HepG2 (cell line): ENCODE measurements around the gene ZBTB2. TPM values are rescaled to one million over a fixed set of nuclear protein-coding genes. Genes with fewer than 3 reads are reported as not detected.
A peak's percentile ranks its signal among the peaks of the same experiment; 100 is the strongest.

Experiments
- ATAC-seq: fragments of 200-7000 bp; cut with Tn5 transposase; 3 replicates; pipeline ENCODE4 v1.9.1; 2020; ENCODE audit warnings: mild to moderate bottlenecking, moderate library complexity
- BruUV-seq: library from RNA; stranded (reverse); fragments of 400-500 nt; replicated peaks from 2 replicates; lab custom pipeline; 2021; lab: Mats Ljungman, UMichigan
- CTCF ChIA-PET: fragments of 300-600 bp; formaldehyde crosslinking; extraction: SDS; loops from one replicate; lab custom pipeline; 2021; ENCODE audit warnings: low total read pairs, inconsistent platforms, low intra/inter-chr PET ratio; lab: Yijun Ruan, JAX
- POLR2A ChIA-PET: fragments of 350-600 bp; sonication (Branson Sonifier 250); formaldehyde crosslinking; loops from one replicate; lab custom pipeline; 2020; ENCODE audit warnings: antibody characterized with exemption, inconsistent platforms; lab: Yijun Ruan, JAX
- DNase-seq: peaks from one replicate; pipeline ENCODE4 v3.0.0-alpha.2; 2015; ENCODE audit warnings: low spot score
- FAIRE-seq: peaks from 3 replicates; lab custom pipeline; 2011; peaks lifted over from hg19 to GRCh38; lab: Jason Lieb, UNC
- H2AFZ ChIP-seq: one replicate; pipeline ENCODE4 v1.6.1; 2011; ENCODE audit warnings: low read length, inconsistent platforms
- H3K27ac ChIP-seq: fragments of 300-600 bp; 3 replicates; pipeline ENCODE4 v1.8.0; 2011; ENCODE audit warnings: mixed run types, mild to moderate bottlenecking, mixed read lengths, low read length, inconsistent platforms; ENCODE audit not compliant: insufficient read depth; ENCODE audit errors: extremely low read length
- H3K27me3 ChIP-seq, 2 experiments: fragments of 200-600 bp in 1 of 2; 2 replicates in 1 of 2; 3 replicates in 1 of 2; pipeline versions ENCODE4 v1.6.0 to v1.8.0; 2011; ENCODE audit warnings: low read length in 2 of 2, mild to moderate bottlenecking in 2 of 2, moderate library complexity in 2 of 2, inconsistent platforms in 1 of 2; ENCODE audit not compliant: insufficient read depth in 2 of 2, control insufficient read depth in 1 of 2
- H3K36me3 ChIP-seq, 2 experiments: fragments of 200-600 bp in 1 of 2; replicated peaks in 1 of 2; 2 replicates in 1 of 2; 3 replicates in 1 of 2; pipeline versions ENCODE4 v1.5.1 to v1.8.0; 2011; ENCODE audit warnings: low read length in 2 of 2, inconsistent platforms in 1 of 2; ENCODE audit not compliant: insufficient read depth in 2 of 2, control insufficient read depth in 1 of 2
- H3K4me1 ChIP-seq: 2 replicates; pipeline ENCODE4 v1.5.1; 2012; ENCODE audit warnings: low read length, inconsistent platforms; ENCODE audit not compliant: insufficient read depth
- H3K4me2 ChIP-seq: 2 replicates; pipeline ENCODE4 v1.6.0; 2011; ENCODE audit warnings: low read depth, low read length, inconsistent platforms
- H3K4me3 ChIP-seq, 3 experiments: fragments of 200-600 bp in 1 of 3; sonication (generic), shearing (Covaris generic) in 1 of 3; replicated peaks in 1 of 3; 2 replicates each; pipeline ENCODE4 v1.5.1; 2011 to 2016; ENCODE audit warnings: low read length in 3 of 3, inconsistent platforms in 2 of 3, low read depth in 2 of 3, mild to moderate bottlenecking in 2 of 3, control low read depth in 1 of 3, mixed read lengths in 1 of 3; ENCODE audit not compliant: insufficient read depth in 1 of 3
- H3K79me2 ChIP-seq: one replicate; pipeline ENCODE4 v1.6.1; 2011; ENCODE audit warnings: low read length, inconsistent platforms; ENCODE audit not compliant: insufficient read depth
- H3K9ac ChIP-seq: 2 replicates; pipeline ENCODE4 v1.6.0; 2011; ENCODE audit warnings: mild to moderate bottlenecking, low read depth, low read length, inconsistent platforms; ENCODE audit not compliant: insufficient read depth
- H3K9me3 ChIP-seq: 2 replicates; pipeline ENCODE4 v1.5.1; 2012; ENCODE audit warnings: mild to moderate bottlenecking, low read length
- H4K20me1 ChIP-seq: 2 replicates; pipeline ENCODE4 v1.6.0; 2011; ENCODE audit warnings: inconsistent platforms, mild to moderate bottlenecking, low read length, moderate library complexity; ENCODE audit not compliant: insufficient read depth
- EP300 ChIP-seq, 3 experiments: sonication (generic) in 1 of 3; formaldehyde crosslinking in 1 of 3; IDR thresholded peaks; 2 replicates each; pipeline versions ENCODE4 v1.5.1 to v1.6.1; 2011 to 2020; ENCODE audit warnings: low read depth in 2 of 3, low read length in 2 of 3, borderline replicate concordance in 1 of 3, improper control_type of control experiment in 1 of 3, mild to moderate bottlenecking in 1 of 3, missing genetic modification reagents in 1 of 3, moderate library complexity in 1 of 3
- ETV6 ChIP-seq: sonication (generic); formaldehyde crosslinking; conservative IDR thresholded peaks from 2 replicates; pipeline ENCODE4 v1.4.0; 2020; ENCODE audit warnings: missing genetic modification reagents
- GFI1 ChIP-seq: sonication (generic); formaldehyde crosslinking; IDR thresholded peaks from 2 replicates; pipeline ENCODE4 v1.5.0; 2020; ENCODE audit warnings: missing genetic modification reagents, mild to moderate bottlenecking, borderline replicate concordance
- HNF4G ChIP-seq, 2 experiments: sonication (generic) in 1 of 2; formaldehyde crosslinking in 1 of 2; IDR thresholded peaks; 2 replicates each; pipeline versions ENCODE4 v1.4.0 to v1.6.1; 2011 to 2020; ENCODE audit warnings: borderline replicate concordance in 2 of 2, low read depth in 2 of 2, mild to moderate bottlenecking in 2 of 2, low read length in 1 of 2, missing genetic modification reagents in 1 of 2, moderate library complexity in 1 of 2
- POGK ChIP-seq: sonication (generic); formaldehyde crosslinking; conservative IDR thresholded peaks from 2 replicates; pipeline ENCODE4 v1.8.0; 2022; ENCODE audit warnings: mild to moderate bottlenecking, moderate library complexity, missing genetic modification reagents
- POLR2AphosphoS5 ChIP-seq: IDR thresholded peaks from 2 replicates; pipeline ENCODE4 v1.6.1; 2012; ENCODE audit warnings: low read depth, low read length
- YEATS4 ChIP-seq: sonication (generic); formaldehyde crosslinking; IDR thresholded peaks from 2 replicates; pipeline ENCODE4 v1.4.0; 2020; ENCODE audit warnings: missing genetic modification reagents, borderline replicate concordance
- ZEB1 ChIP-seq: IDR thresholded peaks from 2 replicates; pipeline ENCODE4 v1.6.1; 2012; ENCODE audit warnings: mild to moderate bottlenecking, low read depth, inconsistent platforms; ENCODE audit not compliant: insufficient replicate concordance
- ZNF556 ChIP-seq: sonication (generic); formaldehyde crosslinking; IDR thresholded peaks from 2 replicates; pipeline ENCODE4 v1.4.0; 2020; ENCODE audit warnings: mild to moderate bottlenecking, missing genetic modification reagents, borderline replicate concordance
- ZNF639 ChIP-seq: conservative IDR thresholded peaks from 2 replicates; pipeline ENCODE4 v1.6.1; 2018; ENCODE audit warnings: missing genetic modification reagents
- ZNF710 ChIP-seq: sonication (generic); formaldehyde crosslinking; IDR thresholded peaks from 2 replicates; pipeline ENCODE4 v1.5.0; 2020; ENCODE audit warnings: mild to moderate bottlenecking, missing genetic modification reagents, borderline replicate concordance
- ZNF770 ChIP-seq: sonication (generic); formaldehyde crosslinking; IDR thresholded peaks from 2 replicates; pipeline ENCODE4 v1.5.0; 2020; ENCODE audit warnings: mild to moderate bottlenecking, missing genetic modification reagents
- ZUFSP ChIP-seq: sonication (generic); formaldehyde crosslinking; IDR thresholded peaks from 2 replicates; pipeline ENCODE4 v1.9.0; 2021; ENCODE audit warnings: missing genetic modification reagents, mild to moderate bottlenecking, borderline replicate concordance
- in situ Hi-C: cut with HindIII; loops from 2 replicates; pipeline ENCODE4 v1.10.0; 2017; ENCODE audit warnings: low pct_unique_long_range_greater_than_20kb; ENCODE audit not compliant: extremely low pct_ligation_motif_present
- intact Hi-C: fragments of 100-400 bp; cut with micrococcal nuclease; formaldehyde crosslinking; loops from one replicate; pipeline ENCODE4 v1.10.0; 2022; ENCODE audit not compliant: unreplicated experiment
- polyA plus RNA-seq, 8 experiments: library from polyadenylated mRNA; depleted of rRNA in 3 of 8; stranded (reverse) in 7 of 8; unstranded in 1 of 8; fragments of >200 nt; fragmentation: Illumina TruSeq in 4 of 8; extraction: Trizol in 4 of 8; gene quantifications; 2 replicates each; pipeline versions ENCODE4 v1.2.1 to v1.2.3, GENCODE V29; 2011 to 2016; ENCODE audit warnings: low read depth in 4 of 8, missing spikeins in 1 of 8, mixed read lengths in 1 of 8; ENCODE audit not compliant: insufficient read depth in 1 of 8
- total RNA-seq, 5 experiments: library from RNA; depleted of rRNA; stranded (reverse); fragments of >200 nt; fragmentation: Illumina TruSeq; extraction: Trizol; gene quantifications; 2 replicates each; pipeline ENCODE4 v1.2.3, GENCODE V29; 2016; ENCODE audit warnings: low read depth in 1 of 5

The ZBTB2 gene
- total and polyA plus RNA-seq, 2 of the 13 experiments (the other 11 are each of a cell fraction or from before 2014, with no cell fraction given), result 15.4 to 22.8 TPM

GRCh38 chr6:151436802-151437201, 45.4 kb upstream of the ZBTB2 start:
- H3K4me3 ChIP-seq, result peak overlapping the region in 1 of 3 experiments; percentile 11; a peak in 1 of 6 replicates
- H3K36me3 ChIP-seq, result peaks cover 7 to 27% of the 10 kb centered on the region in 2 experiments
- peak; percentile 51 for FAIRE-seq
- no peaks in the 10 kb centered on the region for H3K27me3 ChIP-seq
- peaks cover 17% of the 10 kb centered on the region for H4K20me1 ChIP-seq
- in situ Hi-C loops (no loop called here), intact Hi-C loops (no loop called here)
- no peaks in the 10 kb centered on the region for H3K9me3 ChIP-seq
- peak; percentile 61 for DNase-seq
- peak; percentile 68 for ATAC-seq
- peak overlapping the region; percentile 67 for H3K27ac ChIP-seq
- peaks cover 68% of the 10 kb centered on the region for H3K79me2 ChIP-seq
- peak overlapping the region; percentile 7 for H3K9ac ChIP-seq
- H2AFZ ChIP-seq, result no peak overlapping the region
- ChIA-PET CTCF (interaction anchor here (1.5 kb wide), 1 partner anchor 38 kb away, joined by 3 read pairs; no protein-coding TSS in a partner anchor), POLR2A (interaction anchor here (1.3 to 2.9 kb wide), 6 partner anchors 9 to 865 kb away, joined by 3 to 32 read pairs (median 3); partner anchors contain the start of gene RMND1)
- no TSS peak for BruUV-seq
- H3K4me1 ChIP-seq, result peaks cover 57% of the 10 kb centered on the region
- H3K4me2 ChIP-seq, result peak overlapping the region; percentile 59
- TF ChIP-seq ZEB1 (no peak), ZNF770 (CRISPR knock-in tag) (0 out of 2 replicates have a peak, but pooled peaks have one; percentile 24), POGK (CRISPR knock-in tag) (no peak), ETV6 (CRISPR knock-in tag) (no peak), HNF4G (IDR thresholded peaks at IDR 0.05; ENCODE audit: borderline replicate concordance, low read depth, low read length) (peak; percentile 10; the same call in 1 of the 2 replicates), HNF4G (CRISPR knock-in tag; IDR thresholded peaks at IDR 0.05; ENCODE audit: borderline replicate concordance, low read depth) (no peak), ZUFSP (CRISPR knock-in tag) (no peak), GFI1 (CRISPR knock-in tag) (peak; percentile 95), YEATS4 (CRISPR knock-in tag) (peak; percentile 58; the same call in 1 of the 2 replicates), ZNF639 (CRISPR knock-in tag) (no peak), ZNF556 (CRISPR knock-in tag) (no peak), EP300 (IDR thresholded peaks at IDR 0.05; ENCODE audit: low read depth in 2 of 2, low read length in 2 of 2) (peak in 1 of 2 experiments; percentile 38; a peak in 1 of 4 replicates), EP300 (CRISPR knock-in tag; IDR thresholded peaks at IDR 0.05; ENCODE audit: borderline replicate concordance) (no peak), POLR2AphosphoS5 (peak; percentile 15; the same call in 1 of the 2 replicates), ZNF710 (CRISPR knock-in tag) (no peak)
